T-helper 1 cell treated with Interleukin-12 subunit alpha and Interleukin-12 subunit beta and Interleukin-4 antibody, amounts not matched to agents 30 ng/mL and 1 ng/mL, for 36 hours (primary cell): ENCODE data around the gene NAPB. TPM values are rescaled to one million over a fixed set of nuclear protein-coding genes. Genes with fewer than 3 reads are reported as not detected.

ENCODE experiments used
- intact Hi-C: fragments of 100-400 bp; cut with micrococcal nuclease; formaldehyde crosslinking; loops from one replicate; pipeline ENCODE4 v1.15.1; 2024
- total RNA-seq: library from RNA; stranded (reverse); gene quantifications from 2 replicates; pipeline ENCODE4 v1.2.3, GENCODE V29; 2022

The NAPB gene
- total RNA-seq, 1 donor from 2014 or later = 23.7 TPM

GRCh38 chr20:23370274-23370673, 51.0 kb downstream of the NAPB start:
- intact Hi-C loops = no loop called here

GRCh38 chr20:23369072-23369823, 52.0 kb downstream of the NAPB start:
- intact Hi-C loops = no loop called here

DNA sequence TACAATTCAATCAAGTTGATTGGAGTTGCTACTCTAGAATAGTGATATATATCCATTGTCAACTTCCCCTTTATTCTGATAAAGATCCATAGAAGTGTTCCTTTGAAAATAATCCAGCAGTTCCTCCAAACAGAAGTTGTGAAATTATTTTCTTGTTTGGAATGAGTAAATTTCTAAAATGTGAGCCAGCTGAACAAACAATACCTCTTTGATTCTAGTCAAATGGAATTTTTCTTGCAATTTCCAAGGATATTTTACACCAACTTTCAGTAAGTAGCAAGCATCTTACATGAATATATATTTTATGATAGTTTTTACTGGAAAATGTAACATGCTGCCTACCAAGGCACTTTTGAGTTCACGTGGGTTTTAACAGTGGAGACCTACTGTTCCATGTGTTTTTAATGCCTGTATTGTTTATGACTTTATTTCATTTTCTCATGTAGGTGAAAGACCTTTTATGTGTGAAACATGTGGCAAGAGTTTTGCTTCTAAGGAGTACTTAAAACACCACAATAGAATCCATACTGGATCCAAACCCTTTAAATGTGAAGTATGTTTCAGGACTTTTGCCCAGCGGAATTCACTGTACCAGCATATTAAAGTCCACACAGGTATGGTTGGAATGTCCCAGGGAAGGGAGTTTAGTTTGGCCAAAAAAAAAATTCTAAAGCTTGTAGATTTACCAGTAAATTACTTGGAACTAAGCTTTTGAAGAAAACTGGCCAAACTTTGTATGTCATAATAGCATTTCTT, 52.8 kb downstream of the NAPB start:
- intact Hi-C loops = no loop called here

- intact Hi-C loops = no loop called here
Observed at GRCh38 chr20:23367770-23368169, 53.5 kb downstream of the NAPB start.

DNA sequence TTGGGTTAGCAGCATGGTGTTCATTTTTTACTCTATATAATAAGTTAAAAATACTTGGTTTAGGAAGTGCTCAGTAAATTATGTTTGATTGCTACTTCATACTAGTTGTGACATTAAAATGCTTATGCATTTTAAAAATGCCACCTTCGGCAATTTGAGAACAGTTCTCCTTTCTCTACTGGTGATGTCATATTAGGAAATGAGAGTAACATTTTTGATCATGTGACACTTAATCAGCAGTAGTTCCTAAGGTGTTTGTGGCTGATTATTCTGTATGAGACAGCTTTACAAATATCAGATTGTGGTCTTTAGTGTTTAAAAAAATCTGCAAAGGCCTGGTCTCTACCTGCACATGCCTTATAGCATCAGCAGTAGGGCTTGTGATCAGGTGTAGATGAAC, 54.9 kb downstream of the NAPB start:
- intact Hi-C loops = no loop called here

GRCh38 chr20:23365390-23366165, 55.7 kb downstream of the NAPB start:
- intact Hi-C loops = no loop called here

DNA sequence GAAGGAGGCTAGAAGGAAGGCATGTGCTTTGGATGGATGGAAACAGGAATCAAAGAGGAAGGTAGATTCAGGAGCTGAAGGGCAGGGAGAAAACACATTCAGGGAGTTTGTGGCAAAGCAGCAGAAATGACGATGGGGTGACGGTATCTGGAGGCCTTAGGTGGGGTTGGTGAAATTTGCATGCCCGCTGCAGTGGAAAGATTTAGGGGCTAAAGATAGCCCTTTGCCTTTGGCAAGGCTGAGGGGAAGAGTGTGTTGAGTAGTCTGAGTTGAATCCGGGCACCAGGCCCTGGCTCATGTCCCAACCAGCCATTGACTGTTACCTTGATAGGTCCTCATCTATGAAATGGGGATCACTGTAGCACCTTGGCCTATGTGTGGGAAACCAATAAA, 58.0 kb downstream of the NAPB start:
- intact Hi-C loops = loop anchor here (2.0 to 5.0 kb wide), 2 partner anchors 36 to 664 kb away; no protein-coding TSS in a partner anchor

DNA sequence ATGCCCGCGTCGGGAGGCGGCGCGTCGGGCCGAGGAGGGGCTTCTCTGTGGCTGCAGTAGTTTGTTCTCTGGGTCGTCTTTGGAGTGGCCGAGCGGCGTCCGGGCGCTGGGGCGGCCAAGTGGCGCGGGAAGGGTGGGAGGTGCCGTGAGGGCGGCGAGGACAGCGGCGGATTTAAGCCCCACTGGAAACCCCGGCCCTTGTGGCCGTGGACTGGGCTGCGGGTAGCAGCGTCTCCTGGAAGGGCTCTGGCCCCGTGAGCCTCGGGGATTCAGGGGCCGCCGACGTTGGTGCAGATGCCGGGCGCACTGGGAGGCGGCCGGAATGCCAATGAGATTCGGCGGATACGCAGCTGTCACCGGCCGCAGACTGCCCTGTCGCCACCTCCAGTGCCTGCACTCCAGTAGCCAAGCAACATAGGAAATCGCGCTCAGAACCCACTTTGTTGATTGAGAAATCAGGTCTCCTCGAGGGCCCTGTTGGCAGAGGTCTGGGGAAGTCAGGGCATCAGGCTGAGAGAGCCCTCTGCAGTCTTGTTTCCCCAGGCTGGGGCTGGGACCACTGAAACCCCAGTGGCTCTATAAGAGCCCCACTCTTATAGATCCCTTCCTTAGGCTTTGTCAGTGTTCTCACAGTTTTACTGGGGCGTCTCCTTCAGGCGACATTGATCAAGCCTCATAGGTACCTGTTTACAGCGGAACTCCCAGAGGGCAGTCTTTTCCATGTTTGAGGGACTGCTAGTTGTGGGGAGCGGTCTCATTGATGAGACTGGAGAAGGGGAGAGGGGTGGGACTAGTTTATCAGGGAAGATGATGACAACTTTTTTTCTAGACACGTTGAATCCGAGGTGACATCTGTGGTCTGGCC, 58.7 kb downstream of the NAPB start:
- intact Hi-C loops = loop anchor here (1.0 to 5.0 kb wide), 5 partner anchors 12 to 665 kb away; partner anchors contain the start of genes NAPB and NXT1

DNA sequence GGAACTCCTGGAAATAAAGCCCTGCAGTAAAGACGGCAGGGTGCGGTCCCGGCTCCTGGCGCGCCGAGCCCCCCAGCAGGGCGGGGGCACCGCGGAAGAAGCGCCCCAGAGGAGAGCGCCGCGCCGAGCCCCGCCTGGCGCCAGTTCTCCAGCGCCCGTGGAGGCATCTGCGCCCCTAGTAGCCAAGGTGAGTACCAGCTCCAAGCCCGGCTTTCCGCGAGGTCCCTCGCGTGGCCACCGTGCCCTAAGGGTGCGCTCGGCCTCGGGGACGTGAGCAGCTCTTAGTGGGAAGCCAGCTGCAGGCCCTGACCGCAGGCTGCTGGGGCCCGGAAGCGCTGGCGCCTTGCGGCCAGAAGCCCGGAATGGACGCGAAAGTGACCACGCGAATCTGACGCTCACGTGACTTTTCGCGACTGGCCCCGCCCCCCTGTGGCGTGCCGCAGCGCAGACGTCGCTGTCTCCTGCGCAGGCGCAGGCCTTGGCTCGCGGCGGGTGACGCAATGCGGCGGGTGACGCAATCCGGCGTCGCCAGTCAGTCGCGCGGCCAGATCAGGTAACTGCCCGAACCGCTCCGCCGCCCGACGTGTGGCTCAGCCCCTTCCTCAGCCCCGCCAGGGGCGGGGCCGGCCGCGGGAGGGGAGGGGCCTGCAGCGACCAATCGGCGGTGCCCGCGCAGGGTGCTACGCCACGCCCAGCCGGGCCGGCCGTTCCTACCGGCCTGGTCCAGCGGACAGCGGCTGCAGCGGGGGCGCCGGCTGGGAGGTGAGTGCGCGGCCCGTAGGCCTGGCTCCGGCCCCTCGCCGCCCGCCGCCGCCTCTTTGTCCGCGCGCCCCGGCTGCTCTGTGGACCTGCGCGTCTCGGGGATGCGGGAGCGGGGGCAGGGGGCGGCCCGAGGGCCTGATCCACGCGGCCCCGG, 59.6 kb downstream of the NAPB start, which contains the start of gene GZF1:
TSS of gene GZF1 (plus strand) at position 707 of the 916 bp plus-strand sequence. CDS start 2,202 bp downstream, outside the sequence.
- intact Hi-C loops = loop anchor here (1.0 to 5.0 kb wide), 5 partner anchors 11 to 666 kb away; partner anchors contain the start of genes NAPB and NXT1

- intact Hi-C loops = loop anchor here (5.0 kb wide), 1 partner anchor 666 kb away; no protein-coding TSS in a partner anchor
Observed at GRCh38 chr20:23361119-23361475, 60.2 kb downstream of the NAPB start.

DNA sequence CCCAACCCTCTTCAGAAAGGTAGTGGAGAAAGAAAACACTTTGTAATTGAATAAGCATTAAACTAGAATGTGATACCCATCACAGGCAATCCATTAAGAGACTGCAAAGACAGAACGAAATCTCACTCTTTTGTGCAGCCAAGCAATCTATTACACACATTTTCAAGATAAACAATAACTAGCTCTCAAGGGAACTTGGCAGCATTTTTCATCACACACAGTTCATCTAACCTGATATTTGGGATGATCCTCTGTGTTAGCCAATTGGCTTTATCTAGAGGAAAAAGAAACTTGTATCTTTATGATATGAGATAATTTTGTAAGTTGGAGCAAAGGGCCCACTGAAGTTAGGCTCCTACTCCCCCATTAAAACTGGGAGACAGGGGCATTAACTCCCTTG, 60.8 kb downstream of the NAPB start:
- intact Hi-C loops = loop anchor here (5.0 kb wide), 1 partner anchor 667 kb away; no protein-coding TSS in a partner anchor

DNA sequence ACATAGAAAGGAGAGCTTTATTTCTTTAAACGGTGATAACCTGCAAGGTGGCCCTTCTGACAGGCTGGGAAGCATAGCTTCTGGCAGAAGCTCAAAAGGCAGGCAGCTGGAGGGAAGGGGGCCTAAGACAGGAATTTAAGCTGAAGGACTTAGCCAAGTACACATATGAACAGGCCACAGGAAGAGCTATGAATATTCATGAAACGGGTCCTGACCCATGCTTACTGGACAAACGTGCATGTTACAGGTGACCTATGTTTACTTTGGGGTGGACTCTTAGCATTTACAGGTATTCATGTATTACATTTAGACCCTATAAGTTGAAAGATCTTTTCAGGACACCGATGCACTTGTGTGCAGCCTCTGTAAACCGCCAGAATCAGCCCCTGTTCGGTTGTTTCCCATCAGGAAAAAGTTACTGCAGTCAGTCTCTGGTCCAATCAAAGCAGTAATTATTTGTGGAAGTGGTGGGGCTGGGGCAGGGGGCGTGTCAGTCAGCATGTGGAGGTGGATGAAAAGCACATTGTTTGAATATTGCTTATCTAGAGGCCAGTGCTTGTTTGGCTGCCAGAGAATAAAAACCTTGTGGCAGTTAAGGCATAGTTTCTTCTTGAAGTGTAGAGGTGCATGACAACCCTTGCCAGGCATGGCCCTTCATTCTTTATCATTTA, 62.2 kb downstream of the NAPB start:
- intact Hi-C loops = loop anchor here (1.0 to 5.0 kb wide), 5 partner anchors 9 to 1698 kb away; partner anchors contain the start of genes ACSS1, APMAP, CST7 and NAPB

DNA sequence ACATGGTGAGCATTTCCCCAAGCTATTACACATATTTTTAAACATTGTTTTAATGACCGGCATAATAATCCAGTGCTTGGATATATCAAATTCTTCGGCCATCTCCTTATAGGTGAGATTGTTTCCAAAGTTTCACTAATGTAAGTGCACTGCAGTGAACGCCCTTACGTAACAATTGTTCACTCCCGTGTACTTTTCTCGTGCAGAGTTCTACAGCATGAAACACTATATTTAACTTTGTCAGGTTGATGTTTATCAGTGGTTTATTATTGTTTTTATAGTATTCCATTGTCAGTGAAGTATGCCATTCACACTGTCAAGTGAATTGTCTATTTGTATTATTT, 62.8 kb downstream of the NAPB start:
- intact Hi-C loops = loop anchor here (1.0 to 5.0 kb wide), 5 partner anchors 8 to 1699 kb away; partner anchors contain the start of genes ACSS1, APMAP, CST7 and NAPB

DNA sequence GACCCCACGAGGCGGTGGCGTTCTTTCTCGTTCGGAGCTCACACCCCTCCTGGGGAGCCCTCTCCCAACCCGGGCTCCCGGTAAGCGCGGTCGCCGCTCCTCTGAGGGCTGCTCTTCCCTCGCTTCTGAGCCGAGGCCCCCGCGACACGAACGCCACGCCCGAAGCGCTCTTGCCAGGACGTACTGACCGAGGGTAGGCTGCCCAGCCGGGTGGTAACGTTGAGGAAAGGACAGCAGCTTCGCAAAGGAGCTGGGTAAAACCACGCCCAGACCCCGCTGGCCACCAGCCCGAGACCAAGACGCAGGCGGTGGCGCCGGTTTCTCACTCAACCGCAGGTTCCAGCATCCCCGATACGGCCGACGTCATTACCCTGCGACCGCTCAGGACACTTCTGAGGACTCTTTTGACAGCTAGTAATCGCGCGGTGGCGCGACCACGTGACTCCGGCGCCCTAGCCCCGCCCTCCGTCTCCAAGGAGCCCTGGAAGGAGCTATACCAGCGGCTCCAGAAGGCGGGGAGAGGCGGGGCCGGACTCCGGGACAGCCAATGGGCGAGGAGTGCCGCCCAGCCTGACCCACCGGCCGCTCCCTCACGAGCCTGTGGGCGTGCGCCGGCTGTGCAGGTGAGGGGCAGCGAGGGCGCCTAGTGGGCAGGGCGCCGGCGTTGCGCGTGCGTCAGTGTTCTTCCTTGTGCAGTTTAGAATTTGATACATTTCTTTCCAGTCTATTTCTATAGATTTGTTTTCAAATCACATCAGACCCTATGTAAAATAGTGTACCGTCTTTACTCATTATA, 63.3 kb downstream of the NAPB start:
- intact Hi-C loops = loop anchor here (1.0 to 5.0 kb wide), 5 partner anchors 8 to 1699 kb away; partner anchors contain the start of genes ACSS1, APMAP, CST7 and NAPB

GRCh38 chr20:23356203-23356602, 65.1 kb downstream of the NAPB start:
- intact Hi-C loops = loop anchor here (5.0 kb wide), 1 partner anchor 1701 kb away; the partner anchor contains the start of gene ACSS1

- intact Hi-C loops = loop anchor here (1.0 to 2.0 kb wide), 7 partner anchors 7 to 1598 kb away; partner anchors contain the start of genes CST7, GZF1 and NAPB
Observed at GRCh38 chr20:23350904-23351838, 70.1 kb downstream of the NAPB start.
